Gastrocnemius medialis (tissue), 4 donors: Measurements from ENCODE around the gene MAPRE2. TPM values are rescaled to one million over a fixed set of nuclear protein-coding genes. Genes with fewer than 3 reads are reported as not detected.

ENCODE experiments used
- ATAC-seq, 2 donors: fragments of 150-250 bp; one replicate each; pipeline ENCODE4 v1.9.1; 2016
- DNase-seq, 2 donors: peaks; one replicate each; pipeline ENCODE4 v3.0.0-alpha.2; 2019
- H3K27ac ChIP-seq, 4 donors: fragments of 200-600 bp; sonication (generic); 1 replicate in 1 of 4; 2 replicates in 3 of 4; pipeline ENCODE4 v1.5.1; 2016 to 2018; ENCODE audit warnings: mild to moderate bottlenecking in 2 of 4, moderate library complexity in 1 of 4
- H3K27me3 ChIP-seq, 3 donors: fragments of 200-600 bp; sonication (generic) in 2 of 3; 1 replicate in 1 of 3; 2 replicates in 2 of 3; pipeline versions ENCODE4 v1.5.1 to v1.6.0; 2016 to 2019; ENCODE audit warnings: mild to moderate bottlenecking in 1 of 3, moderate library complexity in 1 of 3
- H3K36me3 ChIP-seq, 2 donors: fragments of 200-600 bp; sonication (generic) in 1 of 2; one replicate each; pipeline ENCODE4 v1.5.1; 2017 to 2018
- H3K4me1 ChIP-seq, 2 donors: fragments of 200-600 bp; sonication (generic) in 1 of 2; one replicate each; pipeline ENCODE4 v1.5.1; 2016 to 2017; ENCODE audit warnings: mild to moderate bottlenecking in 2 of 2
- H3K4me3 ChIP-seq, 4 donors: fragments of 200-600 bp; sonication (generic) in 3 of 4; 1 replicate in 1 of 4; 2 replicates in 3 of 4; pipeline ENCODE4 v1.5.1; 2016 to 2019; ENCODE audit warnings: mild to moderate bottlenecking in 2 of 4
- H3K9me3 ChIP-seq, 3 donors: fragments of 200-600 bp; sonication (generic) in 2 of 3; 1 replicate in 1 of 3; 2 replicates in 2 of 3; pipeline ENCODE4 v1.5.1; 2016 to 2019
- POLR2A ChIP-seq, 2 donors: fragments of 450-650 bp; IDR thresholded peaks; one replicate each; pipeline ENCODE4 v1.6.1; 2017; ENCODE audit warnings: antibody characterized with exemption in 2 of 2, mild to moderate bottlenecking in 2 of 2, moderate library complexity in 2 of 2
- in situ Hi-C, 4 donors: fragments of 200-750 bp; cut with MboI; loops; one replicate each; pipeline versions ENCODE4 v1.15.0 to v1.8.0; 2017; ENCODE audit warnings: low sequenced_read_pairs in 4 of 4
- intact Hi-C: fragments of 100-400 bp; cut with DNase I; formaldehyde crosslinking; loops from one replicate; pipeline ENCODE4 v1.15.1; 2023; ENCODE audit warnings: low total_unique reads
- total RNA-seq, 4 donors: library from RNA; depleted of rRNA; stranded (reverse); fragments of >200 nt; gene quantifications; one replicate each; pipeline versions ENCODE4 v1.1.0 to v1.2.3, GENCODE V29; 2016
- TF ChIP-seq, protein P1 (sequence below), 5 experiments: fragments of 450-650 bp in 3 of 5; fragments of 200-600 bp in 2 of 5; sonication (generic) in 2 of 5; IDR thresholded peaks in 4 of 5; conservative IDR thresholded peaks in 1 of 5; 1 replicate in 4 of 5; 2 replicates in 1 of 5; pipeline ENCODE4 v1.5.1; 2016 to 2019; ENCODE audit warnings: antibody characterized with exemption in 5 of 5, mild to moderate bottlenecking in 3 of 5, moderate library complexity in 3 of 5

The MAPRE2 gene
- total RNA-seq, 4 donors from 2014 or later = 21.3 to 46.2 (median 34.4) TPM

DNA sequence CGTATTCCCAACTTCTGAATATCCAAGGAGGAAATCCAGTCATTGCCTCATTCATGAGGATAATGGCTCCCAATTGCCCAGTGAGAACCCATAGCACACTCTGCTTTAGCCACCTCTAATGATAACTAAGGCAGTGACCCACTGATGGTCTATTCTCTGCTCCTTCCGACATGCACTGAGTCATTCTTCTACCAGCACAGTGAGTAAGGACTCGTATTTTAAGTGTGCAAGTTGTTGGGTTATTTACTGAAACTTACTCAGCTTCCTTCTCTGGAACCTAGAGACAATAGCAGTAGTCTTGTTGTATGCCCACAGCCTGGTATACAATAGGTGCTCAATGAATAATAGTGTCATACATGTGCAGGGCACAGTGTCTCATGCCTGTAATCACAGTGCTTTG lies 118.6 kb downstream of the MAPRE2 start:
- intact Hi-C loops = no loop called here
- H3K27ac ChIP-seq = no peak overlapping the region
- in situ Hi-C loops = no loop called here

DNA sequence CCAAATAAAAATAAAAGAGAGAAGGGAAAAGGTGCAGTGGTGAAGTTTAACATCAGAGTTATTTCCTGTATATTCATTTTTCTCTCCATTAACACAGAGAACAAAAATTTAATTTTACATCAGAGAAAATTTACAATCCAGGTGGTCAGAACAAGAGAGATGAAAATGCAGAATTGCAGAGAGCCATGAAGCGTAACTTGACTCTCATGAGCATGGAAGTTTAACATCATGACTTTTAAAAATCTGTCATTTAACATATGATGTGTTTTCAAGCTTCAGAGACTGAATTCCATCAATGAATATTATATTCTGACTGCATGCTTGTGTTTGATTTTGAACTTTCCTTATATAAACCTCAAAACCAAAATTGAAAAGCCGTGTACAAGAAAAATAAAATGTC lies 120.3 kb downstream of the MAPRE2 start:
- ATAC-seq (no peak), DNase-seq (no peak)
- Histone ChIP-seq H3K27ac (no peak overlapping the region), H3K9me3 (no peaks in the 10 kb centered on the region), H3K4me1 (peaks cover 12% of the 10 kb centered on the region in 2 donors), H3K27me3 (no peaks in the 10 kb centered on the region), H3K4me3 (no peak overlapping the region), H3K36me3 (no peaks in the 10 kb centered on the region)
- intact Hi-C loops = no loop called here
- TF ChIP-seq, protein P1, sequence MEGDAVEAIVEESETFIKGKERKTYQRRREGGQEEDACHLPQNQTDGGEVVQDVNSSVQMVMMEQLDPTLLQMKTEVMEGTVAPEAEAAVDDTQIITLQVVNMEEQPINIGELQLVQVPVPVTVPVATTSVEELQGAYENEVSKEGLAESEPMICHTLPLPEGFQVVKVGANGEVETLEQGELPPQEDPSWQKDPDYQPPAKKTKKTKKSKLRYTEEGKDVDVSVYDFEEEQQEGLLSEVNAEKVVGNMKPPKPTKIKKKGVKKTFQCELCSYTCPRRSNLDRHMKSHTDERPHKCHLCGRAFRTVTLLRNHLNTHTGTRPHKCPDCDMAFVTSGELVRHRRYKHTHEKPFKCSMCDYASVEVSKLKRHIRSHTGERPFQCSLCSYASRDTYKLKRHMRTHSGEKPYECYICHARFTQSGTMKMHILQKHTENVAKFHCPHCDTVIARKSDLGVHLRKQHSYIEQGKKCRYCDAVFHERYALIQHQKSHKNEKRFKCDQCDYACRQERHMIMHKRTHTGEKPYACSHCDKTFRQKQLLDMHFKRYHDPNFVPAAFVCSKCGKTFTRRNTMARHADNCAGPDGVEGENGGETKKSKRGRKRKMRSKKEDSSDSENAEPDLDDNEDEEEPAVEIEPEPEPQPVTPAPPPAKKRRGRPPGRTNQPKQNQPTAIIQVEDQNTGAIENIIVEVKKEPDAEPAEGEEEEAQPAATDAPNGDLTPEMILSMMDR (IDR thresholded peaks at IDR 0.05 in 4 of 5, conservative IDR thresholded peaks at IDR 0.05 in 1 of 5) = no peak
- in situ Hi-C loops = no loop called here

More for the DNA sequence above, 118.6 kb downstream of the MAPRE2 start:
- H3K4me3 ChIP-seq = no peak overlapping the region
- no peaks in the 10 kb centered on the region for H3K36me3 ChIP-seq
- DNase-seq (no peak), ATAC-seq (no peak)
- peaks cover 19 to 22% of the 10 kb centered on the region in 2 donors for H3K4me1 ChIP-seq
- no peaks in the 10 kb centered on the region for H3K27me3 ChIP-seq
- TF ChIP-seq, protein P1 (IDR thresholded peaks at IDR 0.05 in 4 of 5, conservative IDR thresholded peaks at IDR 0.05 in 1 of 5) = no peak
- TF ChIP-seq POLR2A (IDR thresholded peaks at IDR 0.05) = no peak
- H3K9me3 ChIP-seq = no peaks in the 10 kb centered on the region

DNA sequence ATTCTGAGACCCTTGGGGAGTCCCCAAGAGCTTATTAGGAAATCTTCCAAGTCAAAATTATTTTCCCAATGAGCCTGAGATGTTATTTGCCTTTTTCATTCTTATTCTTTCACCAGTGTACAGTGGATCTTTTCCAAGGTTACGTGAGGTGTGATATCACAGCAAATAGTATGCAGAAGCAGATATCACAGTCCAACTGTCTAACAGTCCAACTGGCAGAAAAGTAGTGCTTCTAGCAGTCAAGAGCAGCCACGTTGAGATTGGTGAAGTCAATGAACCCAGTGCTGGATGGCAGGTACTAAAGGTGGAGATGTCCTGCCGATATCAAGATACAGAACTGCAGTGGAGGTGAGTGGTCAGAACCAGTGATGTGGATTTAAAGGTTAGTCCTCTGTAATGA lies 120.7 kb downstream of the MAPRE2 start:
- H3K27ac ChIP-seq = no peak overlapping the region
- intact Hi-C loops = no loop called here

DNA sequence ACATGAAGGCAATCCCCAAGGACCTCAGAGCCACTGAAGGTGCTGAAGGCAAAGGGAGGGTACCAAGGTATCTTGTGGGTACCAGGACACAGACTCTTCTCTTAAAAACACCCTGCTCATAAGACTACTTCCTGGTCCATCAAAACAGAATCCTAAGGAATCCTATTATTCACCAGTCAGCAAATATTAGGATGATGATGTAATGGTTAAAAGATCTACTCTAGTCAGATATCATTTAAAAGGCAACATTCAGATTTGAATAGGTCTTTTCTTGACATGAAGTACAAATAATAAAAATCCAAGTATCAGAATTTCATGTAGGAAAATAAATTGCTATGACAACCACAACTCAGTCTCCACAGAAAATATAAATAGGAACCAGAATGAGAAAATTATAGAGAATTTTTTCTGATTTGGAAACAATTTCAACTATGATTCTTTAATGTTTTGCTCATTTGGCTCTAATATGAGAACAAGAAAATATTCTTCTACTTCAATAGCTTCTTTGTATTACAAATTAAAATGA lies 121.9 kb downstream of the MAPRE2 start:
- in situ Hi-C loops = no loop called here
- H3K27me3 ChIP-seq = no peaks in the 10 kb centered on the region
- intact Hi-C loops = no loop called here
- peaks cover 12% of the 10 kb centered on the region in 2 donors for H3K4me1 ChIP-seq
- ATAC-seq (no peak), DNase-seq (no peak)
- no peak overlapping the region for H3K27ac ChIP-seq
- H3K4me3 ChIP-seq = no peak overlapping the region
- no peaks in the 10 kb centered on the region for H3K36me3 ChIP-seq
- TF ChIP-seq, protein P1 (IDR thresholded peaks at IDR 0.05 in 4 of 5, conservative IDR thresholded peaks at IDR 0.05 in 1 of 5) = no peak
- TF ChIP-seq POLR2A (IDR thresholded peaks at IDR 0.05) = no peak
- H3K9me3 ChIP-seq = no peaks in the 10 kb centered on the region

More for the DNA sequence above, 120.7 kb downstream of the MAPRE2 start:
- ATAC-seq (no peak), DNase-seq (no peak)
- TF ChIP-seq, protein P1 (IDR thresholded peaks at IDR 0.05 in 4 of 5, conservative IDR thresholded peaks at IDR 0.05 in 1 of 5) = no peak
- no peak for TF ChIP-seq POLR2A (IDR thresholded peaks at IDR 0.05)
- H3K36me3 ChIP-seq = no peaks in the 10 kb centered on the region
- in situ Hi-C loops = no loop called here
- H3K27me3 ChIP-seq = no peaks in the 10 kb centered on the region
- no peaks in the 10 kb centered on the region for H3K9me3 ChIP-seq
- no peak overlapping the region for H3K4me3 ChIP-seq
- peaks cover 12% of the 10 kb centered on the region in 2 donors for H3K4me1 ChIP-seq

DNA sequence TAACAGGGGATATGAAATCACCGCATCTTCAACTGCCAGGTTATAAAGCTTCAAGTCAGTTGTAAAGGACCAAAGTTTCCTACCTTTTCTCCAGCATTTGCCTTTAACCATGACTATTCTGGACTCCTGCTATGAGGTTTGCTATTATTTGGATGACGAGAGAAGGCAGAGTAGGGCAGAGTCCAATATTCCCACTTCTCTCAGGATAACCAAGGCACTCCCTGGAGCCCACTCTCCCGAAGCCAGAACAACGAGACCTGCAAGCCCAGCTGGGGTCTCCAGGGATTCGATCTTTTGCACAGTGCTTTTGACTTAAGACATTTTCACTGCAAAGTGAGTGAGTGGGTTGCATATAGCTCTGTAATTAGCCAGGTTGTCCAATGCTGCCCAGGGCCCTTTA lies 122.5 kb downstream of the MAPRE2 start:
- no peak for TF ChIP-seq POLR2A (IDR thresholded peaks at IDR 0.05)
- TF ChIP-seq, protein P1 (IDR thresholded peaks at IDR 0.05 in 4 of 5, conservative IDR thresholded peaks at IDR 0.05 in 1 of 5) = no peak
- ATAC-seq = no peak
- H3K27me3 ChIP-seq = no peaks in the 10 kb centered on the region
- intact Hi-C loops (no loop called here), in situ Hi-C loops (no loop called here)
- no peaks in the 10 kb centered on the region for H3K9me3 ChIP-seq
- H3K4me1 ChIP-seq = peaks cover 12% of the 10 kb centered on the region in 2 donors
- no peaks in the 10 kb centered on the region for H3K36me3 ChIP-seq
- no peak overlapping the region for H3K4me3 ChIP-seq
- no peak for DNase-seq
- H3K27ac ChIP-seq = no peak overlapping the region
